K562 (cell line): ENCODE results near the gene L3HYPDH. TPM values are rescaled to one million over a fixed set of nuclear protein-coding genes. Genes with fewer than 3 reads are reported as not detected.
"Not testable (repeated sequence)": the region's sequence is repeated elsewhere in the genome, so short reads cannot be mapped to it uniquely, and the experiment has no call there.

Source experiments
- ATAC-seq: fragments of 200-7000 bp; cut with Tn5 transposase; 3 replicates; pipeline ENCODE4 v1.9.1; 2020; ENCODE audit warnings: moderate library complexity
- BruUV-seq: library from RNA; stranded (reverse); fragments of 400-500 nt; replicated peaks from 2 replicates; lab custom pipeline; 2021; lab: Mats Ljungman, UMichigan
- CTCF ChIA-PET: fragments of 300-600 bp; formaldehyde crosslinking; extraction: SDS; loops from one replicate; lab custom pipeline; 2021; ENCODE audit warnings: low intra/inter-chr PET ratio; lab: Yijun Ruan, JAX
- POLR2A ChIA-PET: fragments of 300-600, 350-650 bp; sonication (Branson Sonifier 250); formaldehyde crosslinking; extraction: SDS; loops from one replicate; lab custom pipeline; 2021; ENCODE audit warnings: antibody characterized with exemption, inconsistent platforms; lab: Yijun Ruan, JAX
- DNase-seq, 4 experiments: peaks; one replicate each; pipeline versions ENCODE4 v3.0.0 to v3.0.0-alpha.2; 2011 to 2018; ENCODE audit warnings: low spot score in 3 of 4, mixed read lengths in 3 of 4; ENCODE audit errors: extremely low read depth in 1 of 4
- FAIRE-seq: peaks from 2 replicates; lab custom pipeline; 2011; peaks lifted over from hg19 to GRCh38; lab: Jason Lieb, UNC
- H2AFZ ChIP-seq: 2 replicates; pipeline ENCODE4 v1.6.0; 2011; ENCODE audit warnings: low read depth, low read length, control low read depth, inconsistent platforms
- H3K27ac ChIP-seq: fragments of 200-600 bp; 3 replicates; pipeline ENCODE4 v1.8.0; 2011; ENCODE audit warnings: low read depth, mild to moderate bottlenecking, control low read depth, inconsistent platforms, low read length, moderate library complexity, mixed read lengths; ENCODE audit errors: extremely low read depth
- H3K27me3 ChIP-seq, 2 experiments: fragments of 300-600 bp in 1 of 2; 2 replicates in 1 of 2; 3 replicates in 1 of 2; pipeline versions ENCODE4 v1.6.0 to v1.8.0; 2011; ENCODE audit warnings: inconsistent platforms in 2 of 2, low read length in 2 of 2, mild to moderate bottlenecking in 1 of 2, mixed read lengths in 1 of 2, moderate library complexity in 1 of 2; ENCODE audit not compliant: control insufficient read depth in 2 of 2, insufficient read depth in 2 of 2
- H3K36me3 ChIP-seq: fragments of 300-600 bp; 3 replicates; pipeline ENCODE4 v1.8.0; 2011; ENCODE audit warnings: mild to moderate bottlenecking, low read length, inconsistent platforms; ENCODE audit not compliant: control insufficient read depth, insufficient read depth
- H3K4me1 ChIP-seq, 2 experiments: fragments of 200-600 bp in 1 of 2; replicated peaks in 1 of 2; 2 replicates in 1 of 2; 3 replicates in 1 of 2; pipeline versions ENCODE4 v1.5.1 to v1.8.0; 2011; ENCODE audit warnings: inconsistent platforms in 2 of 2, low read length in 2 of 2, mild to moderate bottlenecking in 1 of 2, mixed read lengths in 1 of 2, moderate library complexity in 1 of 2; ENCODE audit not compliant: control insufficient read depth in 2 of 2, insufficient read depth in 2 of 2
- H3K4me2 ChIP-seq: 2 replicates; pipeline ENCODE4 v1.6.1; 2011; ENCODE audit warnings: low read length, control low read depth, inconsistent platforms, mixed read lengths; ENCODE audit not compliant: insufficient read depth
- H3K4me3 ChIP-seq: fragments of 200-600 bp; sonication (generic), shearing (Covaris generic); 2 replicates; pipeline ENCODE4 v1.5.1; 2016; ENCODE audit warnings: control low read depth, inconsistent platforms
- H3K79me2 ChIP-seq: fragments of 200-600 bp; 3 replicates; pipeline ENCODE4 v1.8.0; 2011; ENCODE audit warnings: low read length, inconsistent platforms; ENCODE audit not compliant: control insufficient read depth, insufficient read depth
- H3K9ac ChIP-seq, 2 experiments: 2 replicates each; pipeline versions ENCODE4 v1.6.0 to v1.6.1; 2011; ENCODE audit warnings: low read depth in 2 of 2, low read length in 2 of 2, control low read depth in 1 of 2, inconsistent platforms in 1 of 2, mild to moderate bottlenecking in 1 of 2, mixed read lengths in 1 of 2; ENCODE audit not compliant: insufficient read depth in 1 of 2
- H3K9me1 ChIP-seq: one replicate; pipeline ENCODE4 v1.6.0; 2011; ENCODE audit warnings: inconsistent platforms, mild to moderate bottlenecking, low read length, moderate library complexity; ENCODE audit not compliant: control insufficient read depth, insufficient read depth
- H3K9me3 ChIP-seq: replicated peaks from 2 replicates; pipeline ENCODE4 v1.5.1; 2011; ENCODE audit warnings: low read depth, low read length, inconsistent platforms; ENCODE audit not compliant: control insufficient read depth, insufficient read depth
- H4K20me1 ChIP-seq: replicated peaks from 2 replicates; pipeline ENCODE4 v1.6.1; 2011; ENCODE audit warnings: low read length, inconsistent platforms, mixed read lengths; ENCODE audit not compliant: control insufficient read depth, insufficient read depth
- DNMT1 ChIP-seq: fragments of 450-650 bp; IDR thresholded peaks from 2 replicates; pipeline ENCODE4 v1.6.1; 2016; ENCODE audit warnings: antibody characterized with exemption, mild to moderate bottlenecking
- DPF2 ChIP-seq: fragments of 450-650 bp; IDR thresholded peaks from 2 replicates; pipeline ENCODE4 v1.6.1; 2016
- FOXK1 ChIP-seq: sonication (generic); formaldehyde crosslinking; IDR thresholded peaks from 2 replicates; pipeline ENCODE4 v1.8.0; 2022; ENCODE audit warnings: missing genetic modification reagents, mild to moderate bottlenecking, borderline replicate concordance
- MED1 ChIP-seq: sonication (generic); formaldehyde crosslinking; IDR thresholded peaks from 2 replicates; pipeline ENCODE4 v1.8.1; 2023; ENCODE audit warnings: missing genetic modification reagents, borderline replicate concordance
- MNT ChIP-seq, 2 experiments: fragments of 450-650 bp; conservative IDR thresholded peaks; 2 replicates each; pipeline ENCODE4 v1.6.1; 2017; ENCODE audit warnings: mild to moderate bottlenecking in 2 of 2, moderate library complexity in 2 of 2
- PKNOX1 ChIP-seq: fragments of 450-650 bp; IDR thresholded peaks from 2 replicates; pipeline ENCODE4 v1.6.1; 2016
- ZNF592 ChIP-seq: fragments of 450-650 bp; IDR thresholded peaks from 2 replicates; pipeline ENCODE4 v1.6.1; 2017; ENCODE audit warnings: antibody characterized with exemption, mild to moderate bottlenecking
- WGBS: fragments of 100-300 bp; shearing (Covaris generic); methylation state at CpG from one replicate; pipeline ENCODE4 v1.1.6; 2016; ENCODE audit warnings: low coverage, mixed read lengths; ENCODE audit not compliant: insufficient coverage; ENCODE audit errors: missing lambda C conversion rate; 5-methylcytosine and 5-hydroxymethylcytosine counted together
- in situ Hi-C: fragments of 300-500 bp; cut with MboI; formaldehyde crosslinking; loops from 4 replicates; pipeline ENCODE4 v1.15.0; 2018; ENCODE audit warnings: inconsistent platforms, mixed read lengths
- intact Hi-C: fragments of 100-400 bp; cut with micrococcal nuclease; formaldehyde crosslinking; loops from 2 replicates; pipeline ENCODE4 v1.14.2; 2022
- polyA plus RNA-seq, 8 experiments: library from polyadenylated mRNA; depleted of rRNA in 4 of 8; stranded (reverse) in 5 of 8; unstranded in 3 of 8; fragments of >200 nt; fragmentation: Nextera tagmentation in 2 of 8; fragmentation: Illumina TruSeq in 1 of 8; extraction: Ambion mirVana in 2 of 8; extraction: Trizol in 1 of 8; gene quantifications; 2 replicates each; pipeline versions ENCODE4 v1.2.1 to v1.2.3, GENCODE V29; 2011 to 2014; ENCODE audit warnings: inconsistent platforms in 1 of 8, missing spikeins in 1 of 8
- total RNA-seq, 7 experiments: library from RNA; depleted of rRNA in 6 of 7; stranded (reverse); fragments of >200 nt in 6 of 7; fragmentation: Illumina TruSeq in 2 of 7; extraction: Trizol in 2 of 7; gene quantifications; 2 replicates each; pipeline versions ENCODE4 v1.2.1 to v1.2.3, GENCODE V29; 2011 to 2021; ENCODE audit warnings: low replicate concordance in 1 of 7

Gene L3HYPDH
- total and polyA plus RNA-seq, 9 of the 15 experiments (the other 6 are each of a cell fraction or from before 2014, with no cell fraction given), result 12.8 to 36.5 (median 19.3) TPM

- no peak for TF ChIP-seq FOXK1 (CRISPR knock-in tag)
Measured at GRCh38 chr14:59451849-59452248, 32.4 kb downstream of the L3HYPDH start (continued).

- Histone ChIP-seq H3K36me3 (peaks cover 6% of the 10 kb centered on the region; the same call in 1 of the 3 replicates), H3K9ac (no peak overlapping the region), H3K79me2 (no peaks in the 10 kb centered on the region), H3K4me2 (no peak overlapping the region), H3K4me1 (peaks cover 0 to 2% of the 10 kb centered on the region in 2 experiments; a peak in 1 of 5 replicates), H3K9me1 (no peaks in the 10 kb centered on the region), H3K27me3 (no peaks in the 10 kb centered on the region), H3K27ac (no peak overlapping the region), H4K20me1 (no peaks in the 10 kb centered on the region), H3K4me3 (no peak overlapping the region), H2AFZ (no peak overlapping the region), H3K9me3 (no peaks in the 10 kb centered on the region)
- ATAC-seq (no peak), DNase-seq (no peak), FAIRE-seq (no peak)
- intact Hi-C loops (no loop called here), in situ Hi-C loops (no loop called here)
- WGBS, result 97% methylated on average over 3 of the region's 3 CpGs
- TF ChIP-seq DNMT1, result no peak
- no peak for TF ChIP-seq MED1 (CRISPR knock-in tag)
- POLR2A ChIA-PET, result interaction anchor here (0.6 kb wide), 1 partner anchor 322 kb away, joined by 3 read pairs; no protein-coding TSS in a partner anchor
- no TSS peak for BruUV-seq
- CTCF ChIA-PET, result no interaction called here
Measured at GRCh38 chr14:59450716-59451115, 33.5 kb downstream of the L3HYPDH start.

GRCh38 chr14:59448673-59449072 is 35.5 kb downstream of the L3HYPDH start:
- in situ Hi-C loops, H3K27me3 ChIP-seq, CTCF ChIA-PET: not testable (repeated sequence)
- 0 out of 2 replicates have a peak, but pooled peaks have one; percentile 35 for TF ChIP-seq ZNF592
- TF ChIP-seq DPF2, result peak; percentile 47; the same call in 1 of the 2 replicates
- TF ChIP-seq PKNOX1, result peak; percentile 29; the same call in 1 of the 2 replicates
- TF ChIP-seq MNT (conservative IDR thresholded peaks at IDR 0.05), result peak in 1 of 2 experiments; percentile 42; a peak in 2 of 4 replicates

More at GRCh38 chr14:59448673-59449072, 35.5 kb downstream of the L3HYPDH start:
- H3K27ac ChIP-seq, H3K4me3 ChIP-seq, ATAC-seq, H3K9me1 ChIP-seq, H2AFZ ChIP-seq, FAIRE-seq, H3K4me1 ChIP-seq, H3K9ac ChIP-seq, H3K79me2 ChIP-seq, POLR2A ChIA-PET, H3K4me2 ChIP-seq, BruUV-seq, H3K9me3 ChIP-seq, intact Hi-C loops, H4K20me1 ChIP-seq, DNase-seq, H3K36me3 ChIP-seq: not testable (repeated sequence)
- WGBS, result 22% methylated on average over 2 of the region's 2 CpGs
